ENCODE data around the gene ARRDC2. TPM values are rescaled to one million over a fixed set of nuclear protein-coding genes. Genes with fewer than 3 reads are reported as not detected.

ARRDC2 gene
- total and polyA plus RNA-seq, 2 experiments from 2014 or later = 5.7 to 19.7 TPM

- in situ Hi-C loops (cut with MboI) = loop anchor here (10.0 kb wide), 1 partner anchor 55 kb away; the partner anchor contains the start of gene ARRDC2
- WGBS, 2 experiments (ENCODE audit: low coverage in 1 of 2, low lambda C conversion rate in 2 of 2, missing lambda C conversion rate in 2 of 2) = 82 to 85% methylated on average over 5 of the region's 5 CpGs
These were observed 51.9 kb downstream of the ARRDC2 start for GRCh38 chr19:18059902-18060301.

GRCh38 chr19:18060472-18060871, 52.5 kb downstream of the ARRDC2 start:
- no peaks in the 10 kb centered on the region for H4K20me1 ChIP-seq (ENCODE audit: insufficient read depth)
- no peak overlapping the region for H3K27ac ChIP-seq
- no peaks in the 10 kb centered on the region for H3K4me1 ChIP-seq (ENCODE audit: insufficient read depth)
- no peak overlapping the region for H3K4me2 ChIP-seq (ENCODE audit: unreplicated experiment)
- H3K9me2 ChIP-seq (ENCODE audit: insufficient read depth) = no peaks in the 10 kb centered on the region
- H2AFZ ChIP-seq = no peak overlapping the region
- no peaks in the 10 kb centered on the region for H3K36me3 ChIP-seq (ENCODE audit: low read depth)
- in situ Hi-C loops (cut with MboI) = no loop called here
- no peak overlapping the region for H3K9ac ChIP-seq
- no peaks in the 10 kb centered on the region for H3K79me2 ChIP-seq (ENCODE audit: insufficient read depth)
- 0 out of 2 replicates have a peak, but pooled peaks cover 9% of the 10 kb centered on the region for H3F3A ChIP-seq (ENCODE audit: insufficient read depth)
- 79 to 85% methylated on average over 6 of the region's 6 CpGs for WGBS, 2 experiments (ENCODE audit: low coverage in 1 of 2, low lambda C conversion rate in 2 of 2, missing lambda C conversion rate in 2 of 2)
- DNase-seq = no peak
- H3K27me3 ChIP-seq (replicated peaks; ENCODE audit: insufficient read depth) = no peaks in the 10 kb centered on the region
- no peaks in the 10 kb centered on the region for H3K9me3 ChIP-seq (ENCODE audit: low read depth)
- TF ChIP-seq EZH2phosphoT487 (IDR thresholded peaks at IDR 0.05; ENCODE audit: insufficient read depth, low read depth) (no peak), EZH2 (IDR thresholded peaks at IDR 0.05; ENCODE audit: insufficient read depth, poor library complexity, severe bottlenecking) (no peak)
- no peak overlapping the region for H3K4me3 ChIP-seq

More at GRCh38 chr19:18059902-18060301, 51.9 kb downstream of the ARRDC2 start:
- H3K79me2 ChIP-seq (ENCODE audit: insufficient read depth) = no peaks in the 10 kb centered on the region
- H2AFZ ChIP-seq = no peak overlapping the region
- no peak overlapping the region for H3K27ac ChIP-seq
- H4K20me1 ChIP-seq (ENCODE audit: insufficient read depth) = no peaks in the 10 kb centered on the region
- no peaks in the 10 kb centered on the region for H3K36me3 ChIP-seq (ENCODE audit: low read depth)
- no peak overlapping the region for H3K4me2 ChIP-seq (ENCODE audit: unreplicated experiment)
- H3K9me3 ChIP-seq (ENCODE audit: low read depth) = no peaks in the 10 kb centered on the region
- no peak overlapping the region for H3K4me3 ChIP-seq
- H3K9ac ChIP-seq = no peak overlapping the region
- H3K9me2 ChIP-seq (ENCODE audit: insufficient read depth) = no peaks in the 10 kb centered on the region
- no peaks in the 10 kb centered on the region for H3K4me1 ChIP-seq (ENCODE audit: insufficient read depth)
- no peak for DNase-seq
- H3F3A ChIP-seq (ENCODE audit: insufficient read depth) = 0 out of 2 replicates have a peak, but pooled peaks cover 9% of the 10 kb centered on the region
- no peaks in the 10 kb centered on the region for H3K27me3 ChIP-seq (replicated peaks; ENCODE audit: insufficient read depth)
- TF ChIP-seq EZH2phosphoT487 (IDR thresholded peaks at IDR 0.05; ENCODE audit: insufficient read depth, low read depth) (no peak), EZH2 (IDR thresholded peaks at IDR 0.05; ENCODE audit: insufficient read depth, poor library complexity, severe bottlenecking) (no peak)

- Histone ChIP-seq H3K9me2 (ENCODE audit: insufficient read depth) (no peaks in the 10 kb centered on the region), H3K9ac (no peak overlapping the region), H3K4me3 (no peak overlapping the region), H3K27ac (no peak overlapping the region), H3K4me2 (ENCODE audit: unreplicated experiment) (no peak overlapping the region), H3K9me3 (ENCODE audit: low read depth) (no peaks in the 10 kb centered on the region), H2AFZ (no peak overlapping the region), H4K20me1 (ENCODE audit: insufficient read depth) (no peaks in the 10 kb centered on the region), H3K27me3 (replicated peaks; ENCODE audit: insufficient read depth) (no peaks in the 10 kb centered on the region), H3K4me1 (ENCODE audit: insufficient read depth) (no peaks in the 10 kb centered on the region), H3K79me2 (ENCODE audit: insufficient read depth) (no peaks in the 10 kb centered on the region), H3F3A (ENCODE audit: insufficient read depth) (0 out of 2 replicates have a peak, but pooled peaks cover 9% of the 10 kb centered on the region), H3K36me3 (ENCODE audit: low read depth) (no peaks in the 10 kb centered on the region)
- TF ChIP-seq EZH2phosphoT487 (IDR thresholded peaks at IDR 0.05; ENCODE audit: insufficient read depth, low read depth) = no peak
- no peak for TF ChIP-seq EZH2 (IDR thresholded peaks at IDR 0.05; ENCODE audit: insufficient read depth, poor library complexity, severe bottlenecking)
- in situ Hi-C loops (cut with MboI) = no loop called here
- no peak for DNase-seq
- WGBS, 2 experiments (ENCODE audit: low coverage in 1 of 2, low lambda C conversion rate in 2 of 2, missing lambda C conversion rate in 2 of 2) = 65 to 68% methylated on average over 8 of the region's 8 CpGs
These were observed 54.1 kb downstream of the ARRDC2 start for GRCh38 chr19:18062028-18062427.

GRCh38 chr19:18063463-18063862, 55.5 kb downstream of the ARRDC2 start:
- H3K4me3 ChIP-seq = no peak overlapping the region
- H2AFZ ChIP-seq = no peak overlapping the region
- H4K20me1 ChIP-seq (ENCODE audit: insufficient read depth) = no peaks in the 10 kb centered on the region
- H3K9me3 ChIP-seq (ENCODE audit: low read depth) = no peaks in the 10 kb centered on the region
- H3K36me3 ChIP-seq (ENCODE audit: low read depth) = no peaks in the 10 kb centered on the region
- WGBS, 2 experiments (ENCODE audit: low coverage in 1 of 2, low lambda C conversion rate in 2 of 2, missing lambda C conversion rate in 2 of 2) = 65 to 69% methylated on average over 5 of the region's 5 CpGs
- H3K4me1 ChIP-seq (ENCODE audit: insufficient read depth) = no peaks in the 10 kb centered on the region
- TF ChIP-seq EZH2phosphoT487 (IDR thresholded peaks at IDR 0.05; ENCODE audit: insufficient read depth, low read depth) = no peak
- no peak for TF ChIP-seq EZH2 (IDR thresholded peaks at IDR 0.05; ENCODE audit: insufficient read depth, poor library complexity, severe bottlenecking)
- H3K4me2 ChIP-seq (ENCODE audit: unreplicated experiment) = no peak overlapping the region
- H3K27ac ChIP-seq = no peak overlapping the region
- no peak overlapping the region for H3K9ac ChIP-seq
- H3F3A ChIP-seq (ENCODE audit: insufficient read depth) = no peaks in the 10 kb centered on the region
- no peaks in the 10 kb centered on the region for H3K27me3 ChIP-seq (replicated peaks; ENCODE audit: insufficient read depth)
- H3K9me2 ChIP-seq (ENCODE audit: insufficient read depth) = no peaks in the 10 kb centered on the region
- H3K79me2 ChIP-seq (ENCODE audit: insufficient read depth) = no peaks in the 10 kb centered on the region
- DNase-seq = no peak
- in situ Hi-C loops (cut with MboI) = no loop called here

Small RNA genes within 50 kb of the gene (small RNA-seq; reads per million reads assigned to genes)
- not detected for gene RNA5SP468 (ENCODE audit: low read depth, low replicate concordance)

Other genes starting within 250 kb of the ARRDC2 start
- not detected in 2 replicates for gene B3GNT3, start 213.0 kb upstream of the ARRDC2 start, total RNA-seq (2014; rRNA removed; shearing (Covaris generic))
- not detected in 2 replicates for gene B3GNT3, start 213.0 kb upstream of the ARRDC2 start, polyA plus RNA-seq (2016; fragmentation: Nextera tagmentation; extraction: Ambion mirVana)
- gene INSL3, start 186.7 kb upstream of the ARRDC2 start, total RNA-seq (2014; rRNA removed; shearing (Covaris generic)) = not detected in 2 replicates
- gene INSL3, start 186.7 kb upstream of the ARRDC2 start, polyA plus RNA-seq (2016; fragmentation: Nextera tagmentation; extraction: Ambion mirVana) = not detected in 2 replicates
- gene JAK3, start 160.2 kb upstream of the ARRDC2 start, total RNA-seq (2014; rRNA removed; shearing (Covaris generic)) = 5.9 and 8.7 TPM in 2 replicates
- gene JAK3, start 160.2 kb upstream of the ARRDC2 start, polyA plus RNA-seq (2016; fragmentation: Nextera tagmentation; extraction: Ambion mirVana) = 4.1 and 5.0 TPM in 2 replicates
- gene RPL18A, start 148.3 kb upstream of the ARRDC2 start, total RNA-seq (2014; rRNA removed; shearing (Covaris generic)) = 680 and 837 TPM in 2 replicates
- 1,456 and 1,474 TPM in 2 replicates for gene RPL18A, start 148.3 kb upstream of the ARRDC2 start, polyA plus RNA-seq (2016; fragmentation: Nextera tagmentation; extraction: Ambion mirVana)
- gene SLC5A5, start 136.2 kb upstream of the ARRDC2 start, total RNA-seq (2014; rRNA removed; shearing (Covaris generic)) = not detected in 2 replicates
- gene SLC5A5, start 136.2 kb upstream of the ARRDC2 start, polyA plus RNA-seq (2016; fragmentation: Nextera tagmentation; extraction: Ambion mirVana) = not detected in 2 replicates
- 14.4 and 29.6 TPM in 2 replicates for gene CCDC124, start 75.2 kb upstream of the ARRDC2 start, total RNA-seq (2014; rRNA removed; shearing (Covaris generic))
- gene CCDC124, start 75.2 kb upstream of the ARRDC2 start, polyA plus RNA-seq (2016; fragmentation: Nextera tagmentation; extraction: Ambion mirVana) = 125 and 130 TPM in 2 replicates
- not detected in 2 replicates for gene KCNN1, start 41.1 kb upstream of the ARRDC2 start, total RNA-seq (2014; rRNA removed; shearing (Covaris generic))
- gene KCNN1, start 41.1 kb upstream of the ARRDC2 start, polyA plus RNA-seq (2016; fragmentation: Nextera tagmentation; extraction: Ambion mirVana) = not detected in 2 replicates
- not detected in 2 replicates for gene IL12RB1, start 78.8 kb downstream of the ARRDC2 start, total RNA-seq (2014; rRNA removed; shearing (Covaris generic))
- not detected in 2 replicates for gene IL12RB1, start 78.8 kb downstream of the ARRDC2 start, polyA plus RNA-seq (2016; fragmentation: Nextera tagmentation; extraction: Ambion mirVana)
- 3.2 and 3.8 TPM in 2 replicates for gene MAST3, start 89.6 kb downstream of the ARRDC2 start, total RNA-seq (2014; rRNA removed; shearing (Covaris generic))
- gene MAST3, start 89.6 kb downstream of the ARRDC2 start, polyA plus RNA-seq (2016; fragmentation: Nextera tagmentation; extraction: Ambion mirVana) = 5.6 and 6.1 TPM in 2 replicates
- gene PIK3R2, start 145.0 kb downstream of the ARRDC2 start, total RNA-seq (2014; rRNA removed; shearing (Covaris generic)) = 29.2 and 48.9 TPM in 2 replicates
- 1.5 and 1.6 TPM in 2 replicates for gene PIK3R2, start 145.0 kb downstream of the ARRDC2 start, polyA plus RNA-seq (2016; fragmentation: Nextera tagmentation; extraction: Ambion mirVana)
- gene IFI30, start 165.6 kb downstream of the ARRDC2 start, total RNA-seq (2014; rRNA removed; shearing (Covaris generic)) = 0.86 and 15.9 TPM in 2 replicates
- gene IFI30, start 165.6 kb downstream of the ARRDC2 start, polyA plus RNA-seq (2016; fragmentation: Nextera tagmentation; extraction: Ambion mirVana) = 10.3 and 14.3 TPM in 2 replicates
- gene MPV17L2, start 185.0 kb downstream of the ARRDC2 start, total RNA-seq (2014; rRNA removed; shearing (Covaris generic)) = 43.2 and 69.4 TPM in 2 replicates
- 21.0 and 22.4 TPM in 2 replicates for gene MPV17L2, start 185.0 kb downstream of the ARRDC2 start, polyA plus RNA-seq (2016; fragmentation: Nextera tagmentation; extraction: Ambion mirVana)
- 1.4 and 1.8 TPM in 2 replicates for gene RAB3A, start 195.9 kb downstream of the ARRDC2 start, total RNA-seq (2014; rRNA removed; shearing (Covaris generic))
- 1.9 and 2.0 TPM in 2 replicates for gene RAB3A, start 195.9 kb downstream of the ARRDC2 start, polyA plus RNA-seq (2016; fragmentation: Nextera tagmentation; extraction: Ambion mirVana)
- under 0.01 and 0.22 TPM in 2 replicates for gene PDE4C, start 218.3 kb downstream of the ARRDC2 start, total RNA-seq (2014; rRNA removed; shearing (Covaris generic))
- gene PDE4C, start 218.3 kb downstream of the ARRDC2 start, polyA plus RNA-seq (2016; fragmentation: Nextera tagmentation; extraction: Ambion mirVana) = 0.40 and 1.0 TPM in 2 replicates

Data from GM23248 (cell line).